Measurements from ENCODE around the gene CNKSR3.

CNKSR3 gene

GRCh38 chr6:154504102-154504501 lies 6.4 kb downstream of the CNKSR3 start:
- Histone ChIP-seq H3K4me3 (ENCODE audit: low read depth in 1 of 2, low read length in 2 of 2) (no peak overlapping the region), H3K4me1 (ENCODE audit: control insufficient read depth in 1 of 2, insufficient read depth in 2 of 2, low read length in 2 of 2) (peaks cover 16 to 24% of the 10 kb centered on the region in 2 donors), H3K36me3 (ENCODE audit: control insufficient read depth in 1 of 2, insufficient read depth in 2 of 2, low read length in 2 of 2) (no peaks in the 10 kb centered on the region), H3K27me3 (ENCODE audit: control insufficient read depth in 1 of 2, insufficient read depth in 2 of 2, low read length in 2 of 2) (no peaks in the 10 kb centered on the region), H3K9me3 (ENCODE audit: control insufficient read depth in 1 of 2, low read length in 2 of 2) (no peaks in the 10 kb centered on the region), H3K27ac (ENCODE audit: low read depth, low read length) (no peak overlapping the region), H3K9ac (ENCODE audit: low read depth in 1 of 2, low read length in 2 of 2) (no peak overlapping the region)

DNA sequence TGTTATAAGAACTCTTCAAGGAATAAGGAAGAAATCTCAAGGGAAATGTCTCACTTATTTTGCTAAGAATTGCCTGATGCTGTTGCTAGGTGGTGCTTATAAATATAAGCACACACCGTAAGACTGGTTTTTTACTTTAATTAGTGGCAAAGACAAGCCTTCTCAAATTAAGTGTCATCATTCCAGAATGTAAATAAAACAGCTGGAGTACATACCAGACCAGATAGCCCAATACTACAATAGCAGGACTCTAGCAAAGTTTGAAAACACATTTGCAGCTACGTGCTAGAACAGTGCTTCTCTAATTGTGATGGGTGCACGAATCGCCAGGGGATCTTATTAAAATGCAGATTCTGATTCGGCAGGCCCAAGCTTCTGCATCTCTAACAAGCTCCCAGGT lies 6.8 kb downstream of the CNKSR3 start:
- Histone ChIP-seq H3K27ac (ENCODE audit: low read depth, low read length) (no peak overlapping the region), H3K9ac (ENCODE audit: low read depth in 1 of 2, low read length in 2 of 2) (no peak overlapping the region), H3K27me3 (ENCODE audit: control insufficient read depth in 1 of 2, insufficient read depth in 2 of 2, low read length in 2 of 2) (no peaks in the 10 kb centered on the region), H3K9me3 (ENCODE audit: control insufficient read depth in 1 of 2, low read length in 2 of 2) (no peaks in the 10 kb centered on the region), H3K36me3 (ENCODE audit: control insufficient read depth in 1 of 2, insufficient read depth in 2 of 2, low read length in 2 of 2) (no peaks in the 10 kb centered on the region), H3K4me3 (ENCODE audit: low read depth in 1 of 2, low read length in 2 of 2) (no peak overlapping the region), H3K4me1 (ENCODE audit: control insufficient read depth in 1 of 2, insufficient read depth in 2 of 2, low read length in 2 of 2) (peaks cover 16 to 22% of the 10 kb centered on the region in 2 donors)

DNA sequence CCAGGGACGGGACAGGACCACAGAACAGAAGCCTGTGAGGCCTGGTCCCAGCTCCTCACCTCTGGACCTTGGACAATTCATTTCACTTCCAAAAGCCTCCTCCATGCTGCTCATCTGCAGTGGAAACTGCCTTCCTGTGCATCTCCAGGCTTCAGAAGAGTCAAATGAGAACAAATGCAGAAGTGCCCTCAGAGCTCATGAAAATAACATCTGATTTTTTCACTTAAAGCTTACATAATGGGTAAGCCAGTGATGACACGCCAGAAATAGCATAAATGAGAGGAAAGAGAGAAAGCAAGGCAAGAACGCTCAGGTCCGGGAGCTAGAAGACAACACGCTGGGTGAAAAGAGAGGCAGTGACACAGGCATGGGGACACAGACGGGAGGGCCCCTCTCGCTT lies 7.9 kb downstream of the CNKSR3 start:
- no peaks in the 10 kb centered on the region for H3K9me3 ChIP-seq (ENCODE audit: control insufficient read depth in 1 of 2, low read length in 2 of 2)
- peaks cover 13 to 16% of the 10 kb centered on the region in 2 donors for H3K4me1 ChIP-seq (ENCODE audit: control insufficient read depth in 1 of 2, insufficient read depth in 2 of 2, low read length in 2 of 2)
- no peak overlapping the region for H3K4me3 ChIP-seq (ENCODE audit: low read depth in 1 of 2, low read length in 2 of 2)
- H3K9ac ChIP-seq (ENCODE audit: low read depth in 1 of 2, low read length in 2 of 2), result no peak overlapping the region
- H3K36me3 ChIP-seq (ENCODE audit: control insufficient read depth in 1 of 2, insufficient read depth in 2 of 2, low read length in 2 of 2), result no peaks in the 10 kb centered on the region
- H3K27me3 ChIP-seq (ENCODE audit: control insufficient read depth in 1 of 2, insufficient read depth in 2 of 2, low read length in 2 of 2), result no peaks in the 10 kb centered on the region
- H3K27ac ChIP-seq (ENCODE audit: low read depth, low read length), result no peak overlapping the region

DNA sequence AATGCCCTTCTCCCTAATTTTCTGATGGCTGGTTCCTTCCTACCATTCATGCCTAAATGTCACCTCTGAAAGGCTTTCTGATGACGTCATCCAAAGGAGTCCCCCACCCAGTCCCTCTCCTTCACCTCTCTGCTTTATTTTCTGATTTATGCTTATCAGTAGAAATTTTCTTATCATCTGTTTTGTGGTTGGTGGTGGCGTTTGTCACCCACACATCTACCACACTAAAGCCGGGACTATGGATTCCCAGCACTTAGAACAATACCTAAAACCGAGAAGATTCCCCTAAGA lies 9.0 kb downstream of the CNKSR3 start:
- no peaks in the 10 kb centered on the region for H3K9me3 ChIP-seq (ENCODE audit: control insufficient read depth in 1 of 2, low read length in 2 of 2)
- no peak overlapping the region for H3K4me3 ChIP-seq (ENCODE audit: low read depth in 1 of 2, low read length in 2 of 2)
- no peak overlapping the region for H3K9ac ChIP-seq (ENCODE audit: low read depth in 1 of 2, low read length in 2 of 2)
- H3K27ac ChIP-seq (ENCODE audit: low read depth, low read length), result no peak overlapping the region
- H3K27me3 ChIP-seq (ENCODE audit: control insufficient read depth in 1 of 2, insufficient read depth in 2 of 2, low read length in 2 of 2), result no peaks in the 10 kb centered on the region
- H3K4me1 ChIP-seq (ENCODE audit: control insufficient read depth in 1 of 2, insufficient read depth in 2 of 2, low read length in 2 of 2), result peaks cover 3 to 10% of the 10 kb centered on the region in 2 donors
- no peaks in the 10 kb centered on the region for H3K36me3 ChIP-seq (ENCODE audit: control insufficient read depth in 1 of 2, insufficient read depth in 2 of 2, low read length in 2 of 2)

DNA sequence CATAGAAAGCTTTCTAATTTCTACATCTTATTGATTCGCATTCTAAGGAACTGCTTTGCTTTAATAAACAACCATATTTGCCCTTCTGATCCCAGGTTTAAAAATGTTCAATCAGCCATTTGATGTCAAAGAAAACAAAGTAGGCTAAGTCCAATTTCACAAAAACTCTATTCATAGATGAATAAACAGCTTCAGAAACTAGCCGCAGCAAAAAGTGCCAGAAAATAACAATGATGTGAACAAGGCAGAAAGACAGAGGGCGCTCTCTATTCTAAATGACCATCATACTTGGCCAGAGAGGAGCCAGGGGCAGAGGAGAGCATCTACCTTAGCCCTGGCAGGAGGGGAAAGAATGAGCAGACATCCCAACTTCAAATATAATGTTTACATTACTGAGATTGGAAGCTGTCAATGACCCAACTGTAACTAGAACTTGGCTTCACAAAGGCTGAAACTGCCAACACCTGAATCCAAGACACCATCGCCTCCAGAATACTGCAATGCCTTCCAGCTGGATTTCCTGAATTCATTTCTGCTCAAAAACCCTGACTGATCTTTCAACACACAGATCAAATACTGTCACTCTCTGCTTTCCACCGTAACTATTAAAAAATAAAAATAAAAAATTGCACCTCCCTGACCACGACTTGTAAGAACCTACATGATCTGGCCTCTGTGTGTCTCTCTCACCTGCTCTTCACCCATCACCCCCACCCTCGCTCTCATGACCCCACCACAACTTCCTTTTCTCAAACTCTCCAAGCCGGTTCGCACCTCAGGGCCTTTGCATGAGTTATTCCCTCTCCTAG lies 9.5 kb downstream of the CNKSR3 start:
- no peaks in the 10 kb centered on the region for H3K36me3 ChIP-seq (ENCODE audit: control insufficient read depth in 1 of 2, insufficient read depth in 2 of 2, low read length in 2 of 2)
- no peak overlapping the region for H3K4me3 ChIP-seq (ENCODE audit: low read depth in 1 of 2, low read length in 2 of 2)
- peaks cover 0 to 6% of the 10 kb centered on the region in 2 donors for H3K4me1 ChIP-seq (ENCODE audit: control insufficient read depth in 1 of 2, insufficient read depth in 2 of 2, low read length in 2 of 2)
- no peak overlapping the region for H3K27ac ChIP-seq (ENCODE audit: low read depth, low read length)
- no peaks in the 10 kb centered on the region for H3K27me3 ChIP-seq (ENCODE audit: control insufficient read depth in 1 of 2, insufficient read depth in 2 of 2, low read length in 2 of 2)
- H3K9me3 ChIP-seq (ENCODE audit: control insufficient read depth in 1 of 2, low read length in 2 of 2), result no peaks in the 10 kb centered on the region
- H3K9ac ChIP-seq (ENCODE audit: low read depth in 1 of 2, low read length in 2 of 2), result no peak overlapping the region

DNA sequence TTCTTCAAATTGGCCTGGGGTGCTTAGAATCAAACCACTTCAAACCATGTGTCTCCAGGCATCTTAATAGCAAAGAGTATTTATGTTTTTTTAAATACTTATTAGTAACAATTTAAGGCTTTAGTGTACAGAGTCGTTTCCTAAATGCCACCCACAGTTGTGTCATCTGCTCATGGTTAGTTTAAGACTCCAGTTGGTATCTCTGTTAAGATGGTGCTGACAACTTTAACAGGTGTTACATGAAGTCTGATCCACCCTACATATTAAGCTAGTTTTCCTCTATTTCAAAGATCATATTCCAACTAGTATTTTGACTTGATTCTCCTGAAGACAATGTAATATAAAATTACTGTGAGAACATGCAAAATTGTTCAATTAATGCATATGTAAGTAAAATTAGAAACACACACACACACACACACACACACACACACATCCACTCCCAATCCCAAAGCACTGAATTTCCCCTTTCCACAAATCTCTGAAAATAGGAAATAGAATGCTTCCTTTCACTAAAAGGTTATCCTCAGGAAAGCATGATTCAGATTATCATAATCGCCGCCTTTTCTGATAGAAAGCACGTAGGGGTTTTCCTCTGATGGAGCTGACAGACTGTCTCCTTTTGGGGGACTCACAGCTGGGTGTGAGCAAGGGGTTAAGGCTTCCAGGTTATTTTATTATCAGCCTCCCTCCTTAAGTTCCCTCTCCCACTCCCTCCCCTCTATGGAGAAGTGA lies 10.5 kb downstream of the CNKSR3 start:
- Histone ChIP-seq H3K36me3 (ENCODE audit: control insufficient read depth in 1 of 2, insufficient read depth in 2 of 2, low read length in 2 of 2) (peaks cover 0 to 6% of the 10 kb centered on the region in 2 donors), H3K4me1 (ENCODE audit: control insufficient read depth in 1 of 2, insufficient read depth in 2 of 2, low read length in 2 of 2) (peaks cover 0 to 6% of the 10 kb centered on the region in 2 donors), H3K27ac (ENCODE audit: low read depth, low read length) (no peak overlapping the region), H3K9ac (ENCODE audit: low read depth in 1 of 2, low read length in 2 of 2) (no peak overlapping the region), H3K4me3 (ENCODE audit: low read depth in 1 of 2, low read length in 2 of 2) (no peak overlapping the region), H3K9me3 (ENCODE audit: control insufficient read depth in 1 of 2, low read length in 2 of 2) (no peaks in the 10 kb centered on the region), H3K27me3 (ENCODE audit: control insufficient read depth in 1 of 2, insufficient read depth in 2 of 2, low read length in 2 of 2) (no peaks in the 10 kb centered on the region)

DNA sequence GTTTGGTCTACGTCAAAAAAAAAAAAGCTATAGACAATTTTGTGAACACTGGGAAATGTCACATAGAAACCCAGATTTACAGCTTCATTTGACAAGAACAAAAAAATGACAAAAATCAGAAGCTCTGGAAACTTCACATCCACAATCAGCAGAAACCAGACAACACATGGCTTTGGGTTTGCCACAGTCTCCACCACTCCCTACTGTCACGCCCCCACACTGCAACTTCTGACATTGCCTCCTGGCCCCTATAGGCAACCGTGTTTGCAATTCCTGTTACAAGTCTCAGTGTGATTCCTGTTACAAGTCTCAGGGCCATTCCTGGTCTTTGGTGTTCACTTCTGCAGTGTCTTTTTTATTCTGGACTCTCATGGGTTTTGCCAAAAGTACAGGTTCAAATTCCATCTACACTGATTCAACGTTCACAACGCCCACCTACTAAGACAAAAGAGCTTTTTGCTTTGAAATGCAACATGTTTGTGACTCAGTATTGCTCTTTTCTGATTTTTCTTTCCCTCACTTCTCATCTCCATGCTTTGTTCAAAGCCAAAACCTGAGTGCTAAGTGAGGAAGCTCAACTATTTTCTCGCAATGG lies 12.0 kb downstream of the CNKSR3 start:
- H3K4me1 ChIP-seq (ENCODE audit: control insufficient read depth in 1 of 2, insufficient read depth in 2 of 2, low read length in 2 of 2), result peaks cover 0 to 6% of the 10 kb centered on the region in 2 donors
- no peaks in the 10 kb centered on the region for H3K9me3 ChIP-seq (ENCODE audit: control insufficient read depth in 1 of 2, low read length in 2 of 2)
- H3K27ac ChIP-seq (ENCODE audit: low read depth, low read length), result no peak overlapping the region
- no peaks in the 10 kb centered on the region for H3K27me3 ChIP-seq (ENCODE audit: control insufficient read depth in 1 of 2, insufficient read depth in 2 of 2, low read length in 2 of 2)
- H3K4me3 ChIP-seq (ENCODE audit: low read depth in 1 of 2, low read length in 2 of 2), result no peak overlapping the region
- peaks cover 0 to 6% of the 10 kb centered on the region in 2 donors for H3K36me3 ChIP-seq (ENCODE audit: control insufficient read depth in 1 of 2, insufficient read depth in 2 of 2, low read length in 2 of 2)
- H3K9ac ChIP-seq (ENCODE audit: low read depth in 1 of 2, low read length in 2 of 2), result no peak overlapping the region

- H3K9ac ChIP-seq (ENCODE audit: low read depth in 1 of 2, low read length in 2 of 2), result no peak overlapping the region
- no peaks in the 10 kb centered on the region for H3K27me3 ChIP-seq (ENCODE audit: control insufficient read depth in 1 of 2, insufficient read depth in 2 of 2, low read length in 2 of 2)
- H3K9me3 ChIP-seq (ENCODE audit: control insufficient read depth in 1 of 2, low read length in 2 of 2), result no peaks in the 10 kb centered on the region
- H3K4me1 ChIP-seq (ENCODE audit: control insufficient read depth in 1 of 2, insufficient read depth in 2 of 2, low read length in 2 of 2), result peaks cover 0 to 6% of the 10 kb centered on the region in 2 donors
- H3K36me3 ChIP-seq (ENCODE audit: control insufficient read depth in 1 of 2, insufficient read depth in 2 of 2, low read length in 2 of 2), result peaks cover 0 to 6% of the 10 kb centered on the region in 2 donors
- no peak overlapping the region for H3K27ac ChIP-seq (ENCODE audit: low read depth, low read length)
- no peak overlapping the region for H3K4me3 ChIP-seq (ENCODE audit: low read depth in 1 of 2, low read length in 2 of 2)
Measured at GRCh38 chr6:154496793-154497517, 13.5 kb downstream of the CNKSR3 start.

DNA sequence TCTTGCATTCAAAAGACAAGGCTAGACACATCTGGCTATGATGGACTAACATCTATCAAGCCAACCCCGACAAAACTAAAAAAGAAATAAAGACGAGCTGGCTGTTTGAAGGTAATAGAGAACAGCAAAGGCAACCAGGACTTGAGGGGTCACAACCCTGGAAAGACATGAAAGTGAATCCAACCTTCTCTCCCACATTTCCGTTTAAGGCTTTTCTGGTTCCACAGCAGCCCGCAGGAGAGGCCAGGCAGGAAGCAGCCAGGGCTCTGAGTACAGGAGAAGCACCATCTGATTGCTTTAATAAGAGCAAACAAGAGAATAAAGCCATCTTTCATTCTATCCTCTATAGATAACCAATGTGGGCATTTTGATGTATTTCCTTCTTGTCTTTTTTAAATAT lies 14.3 kb downstream of the CNKSR3 start:
- no peak overlapping the region for H3K27ac ChIP-seq (ENCODE audit: low read depth, low read length)
- no peaks in the 10 kb centered on the region for H3K9me3 ChIP-seq (ENCODE audit: control insufficient read depth in 1 of 2, low read length in 2 of 2)
- no peak overlapping the region for H3K9ac ChIP-seq (ENCODE audit: low read depth in 1 of 2, low read length in 2 of 2)
- peaks cover 0 to 3% of the 10 kb centered on the region in 2 donors for H3K4me1 ChIP-seq (ENCODE audit: control insufficient read depth in 1 of 2, insufficient read depth in 2 of 2, low read length in 2 of 2)
- H3K4me3 ChIP-seq (ENCODE audit: low read depth in 1 of 2, low read length in 2 of 2), result no peak overlapping the region
- H3K27me3 ChIP-seq (ENCODE audit: control insufficient read depth in 1 of 2, insufficient read depth in 2 of 2, low read length in 2 of 2), result no peaks in the 10 kb centered on the region
- H3K36me3 ChIP-seq (ENCODE audit: control insufficient read depth in 1 of 2, insufficient read depth in 2 of 2, low read length in 2 of 2), result peaks cover 0 to 6% of the 10 kb centered on the region in 2 donors

Data from duodenal mucosa (tissue), 2 donors.